Karpas-422 (cell line): ENCODE measurements around the gene KCNQ1. TPM values are rescaled to one million over a fixed set of nuclear protein-coding genes. Genes with fewer than 3 reads are reported as not detected.

Source experiments
- DNase-seq: peaks from one replicate; pipeline ENCODE4 v3.0.0-alpha.2; 2015
- H2AFZ ChIP-seq: fragments of 200-600 bp; sonication (generic); 2 replicates; pipeline ENCODE4 v1.6.1; 2014; ENCODE audit warnings: antibody characterized with exemption, low read length, mixed read lengths
- H3K27ac ChIP-seq: fragments of 200-600 bp; sonication (generic); 2 replicates; pipeline ENCODE4 v1.5.1; 2014; ENCODE audit warnings: mild to moderate bottlenecking, low read length, moderate library complexity
- H3K27me3 ChIP-seq: fragments of 200-600 bp; sonication (generic); 2 replicates; pipeline ENCODE4 v1.6.1; 2014; ENCODE audit warnings: low read length, mixed read lengths
- H3K36me3 ChIP-seq: fragments of 200-600 bp; sonication (generic); 2 replicates; pipeline ENCODE4 v1.6.1; 2014; ENCODE audit warnings: low read length, mixed read lengths; ENCODE audit not compliant: insufficient read depth
- H3K4me1 ChIP-seq: fragments of 200-600 bp; sonication (generic); 2 replicates; pipeline ENCODE4 v1.6.1; 2014; ENCODE audit warnings: mild to moderate bottlenecking, low read length, mixed read lengths
- H3K4me2 ChIP-seq: fragments of 200-600 bp; sonication (generic); 2 replicates; pipeline ENCODE4 v1.6.1; 2014; ENCODE audit warnings: low read length, low read depth, mild to moderate bottlenecking; ENCODE audit not compliant: poor library complexity, severe bottlenecking
- H3K4me3 ChIP-seq: fragments of 200-600 bp; sonication (generic); 2 replicates; pipeline ENCODE4 v1.5.1; 2014; ENCODE audit warnings: mild to moderate bottlenecking, antibody characterized with exemption, low read length, mixed read lengths
- H3K79me2 ChIP-seq: fragments of 200-600 bp; sonication (generic); 2 replicates; pipeline ENCODE4 v1.6.1; 2014; ENCODE audit warnings: mild to moderate bottlenecking, low read length, mixed read lengths
- H3K9ac ChIP-seq: fragments of 200-600 bp; sonication (generic); 2 replicates; pipeline ENCODE4 v1.6.0; 2014; ENCODE audit warnings: low read length
- H3K9me2 ChIP-seq: fragments of 200-600 bp; sonication (generic), shearing (Covaris generic); replicated peaks from 2 replicates; pipeline ENCODE4 v1.6.0; 2014; ENCODE audit warnings: mild to moderate bottlenecking, low read length, moderate library complexity; ENCODE audit not compliant: insufficient read depth
- H3K9me3 ChIP-seq: fragments of 300-700, 200-600 bp; sonication (generic); 2 replicates; pipeline ENCODE4 v1.6.1; 2014; ENCODE audit warnings: low read length, mixed read lengths
- H4K20me1 ChIP-seq: fragments of 200-600 bp; sonication (generic); 2 replicates; pipeline ENCODE4 v1.6.1; 2014; ENCODE audit warnings: mild to moderate bottlenecking, antibody characterized with exemption, low read length, low read depth; ENCODE audit not compliant: insufficient read depth
- total RNA-seq: library from RNA; depleted of rRNA; stranded (reverse); fragments of >200 nt; shearing (Covaris generic); gene quantifications from 2 replicates; pipeline ENCODE4 v1.2.3, GENCODE V29; 2014; ENCODE audit warnings: low replicate concordance

KCNQ1 gene
- total RNA-seq, 1 experiment from 2014 or later: not detected

GRCh38 chr11:2652333-2653197 is 207.8 kb downstream of the KCNQ1 start:
- no peaks in the 10 kb centered on the region for H3K27me3 ChIP-seq

GRCh38 chr11:2653198-2653551 is 208.4 kb downstream of the KCNQ1 start:
- Histone ChIP-seq H3K4me3 (no peak overlapping the region), H2AFZ (no peak overlapping the region), H3K4me2 (no peak overlapping the region), H3K27me3 (no peaks in the 10 kb centered on the region), H3K9ac (no peak overlapping the region), H3K9me3 (peaks cover 25% of the 10 kb centered on the region), H3K27ac (no peak overlapping the region), H3K79me2 (no peaks in the 10 kb centered on the region), H4K20me1 (no peaks in the 10 kb centered on the region), H3K4me1 (no peaks in the 10 kb centered on the region), H3K9me2 (no peaks in the 10 kb centered on the region), H3K36me3 (no peaks in the 10 kb centered on the region)
- no peak for DNase-seq

More at GRCh38 chr11:2652333-2653197, 207.8 kb downstream of the KCNQ1 start:
- H3K9ac ChIP-seq: no peak overlapping the region
- no peak overlapping the region for H2AFZ ChIP-seq
- H3K36me3 ChIP-seq: no peaks in the 10 kb centered on the region
- no peak overlapping the region for H3K4me3 ChIP-seq
- H3K27ac ChIP-seq: no peak overlapping the region
- H4K20me1 ChIP-seq: no peaks in the 10 kb centered on the region
- no peaks in the 10 kb centered on the region for H3K79me2 ChIP-seq
- DNase-seq: no peak
- peaks cover 25% of the 10 kb centered on the region for H3K9me3 ChIP-seq
- H3K4me2 ChIP-seq: no peak overlapping the region
- no peaks in the 10 kb centered on the region for H3K9me2 ChIP-seq
- no peaks in the 10 kb centered on the region for H3K4me1 ChIP-seq

GRCh38 chr11:2653930-2654739 is 209.3 kb downstream of the KCNQ1 start:
- Histone ChIP-seq H3K4me3 (no peak overlapping the region), H3K79me2 (no peaks in the 10 kb centered on the region), H3K4me1 (no peaks in the 10 kb centered on the region), H4K20me1 (no peaks in the 10 kb centered on the region), H3K4me2 (no peak overlapping the region), H2AFZ (no peak overlapping the region), H3K27me3 (no peaks in the 10 kb centered on the region), H3K27ac (no peak overlapping the region), H3K9me2 (no peaks in the 10 kb centered on the region), H3K36me3 (no peaks in the 10 kb centered on the region), H3K9ac (no peak overlapping the region), H3K9me3 (peaks cover 27% of the 10 kb centered on the region)
- no peak for DNase-seq

- H3K4me1 ChIP-seq: no peaks in the 10 kb centered on the region
- H3K79me2 ChIP-seq: no peaks in the 10 kb centered on the region
- H3K4me2 ChIP-seq: no peak overlapping the region
- no peaks in the 10 kb centered on the region for H3K27me3 ChIP-seq
- H3K9ac ChIP-seq: no peak overlapping the region
- H3K4me3 ChIP-seq: no peak overlapping the region
- H4K20me1 ChIP-seq: no peaks in the 10 kb centered on the region
- no peaks in the 10 kb centered on the region for H3K36me3 ChIP-seq
- H2AFZ ChIP-seq: no peak overlapping the region
- no peaks in the 10 kb centered on the region for H3K9me2 ChIP-seq
- DNase-seq: no peak
- H3K9me3 ChIP-seq: peaks cover 18% of the 10 kb centered on the region
- H3K27ac ChIP-seq: no peak overlapping the region
Measured at GRCh38 chr11:2655016-2655719, 210.4 kb downstream of the KCNQ1 start.

GRCh38 chr11:2655834-2656622 is 211.2 kb downstream of the KCNQ1 start:
- H3K27me3 ChIP-seq: no peaks in the 10 kb centered on the region

GRCh38 chr11:2656859-2657258 is 212.1 kb downstream of the KCNQ1 start:
- no peaks in the 10 kb centered on the region; the same call in 1 of the 2 replicates for H3K36me3 ChIP-seq
- H3K9me2 ChIP-seq: no peaks in the 10 kb centered on the region
- no peak overlapping the region for H3K27ac ChIP-seq
- no peak overlapping the region for H3K4me3 ChIP-seq
- no peak overlapping the region for H3K9ac ChIP-seq
- DNase-seq: no peak
- no peaks in the 10 kb centered on the region for H3K79me2 ChIP-seq
- no peaks in the 10 kb centered on the region for H3K27me3 ChIP-seq
- no peak overlapping the region for H3K4me2 ChIP-seq
- H2AFZ ChIP-seq: no peak overlapping the region
- peaks cover 19% of the 10 kb centered on the region for H3K9me3 ChIP-seq
- H3K4me1 ChIP-seq: no peaks in the 10 kb centered on the region
- no peaks in the 10 kb centered on the region for H4K20me1 ChIP-seq

More at GRCh38 chr11:2655834-2656622, 211.2 kb downstream of the KCNQ1 start:
- Histone ChIP-seq H3K27ac (no peak overlapping the region), H2AFZ (no peak overlapping the region), H3K9ac (no peak overlapping the region), H4K20me1 (no peaks in the 10 kb centered on the region), H3K4me3 (no peak overlapping the region), H3K9me2 (no peaks in the 10 kb centered on the region), H3K4me1 (no peaks in the 10 kb centered on the region), H3K4me2 (no peak overlapping the region), H3K9me3 (peaks cover 20% of the 10 kb centered on the region), H3K79me2 (no peaks in the 10 kb centered on the region), H3K36me3 (no peaks in the 10 kb centered on the region; the same call in 1 of the 2 replicates)
- no peak for DNase-seq

GRCh38 chr11:2657697-2658284 is 213.0 kb downstream of the KCNQ1 start:
- Histone ChIP-seq H3K79me2 (no peaks in the 10 kb centered on the region), H3K27me3 (no peaks in the 10 kb centered on the region), H3K9me3 (peaks cover 19% of the 10 kb centered on the region), H3K4me2 (no peak overlapping the region), H4K20me1 (no peaks in the 10 kb centered on the region), H3K4me3 (no peak overlapping the region), H3K9ac (no peak overlapping the region), H3K36me3 (no peaks in the 10 kb centered on the region; the same call in 1 of the 2 replicates), H3K27ac (no peak overlapping the region), H3K4me1 (no peaks in the 10 kb centered on the region), H3K9me2 (no peaks in the 10 kb centered on the region), H2AFZ (no peak overlapping the region)
- no peak for DNase-seq
